SK-N-SH treated with all-trans-retinoic acid at 6 μM for 48 hours (cell line): Measurements from ENCODE around the gene ADCY9.

Source experiments
- ATAC-seq: fragments of 200-7000 bp; cut with Tn5 transposase; 3 replicates; pipeline ENCODE4 v1.9.1; 2020; ENCODE audit warnings: mild to moderate bottlenecking, moderate library complexity
- ARNTL ChIP-seq: fragments of 450-650 bp; formaldehyde crosslinking; IDR thresholded peaks from 2 replicates; pipeline ENCODE4 v1.5.0; 2020; ENCODE audit warnings: low read depth, mild to moderate bottlenecking, moderate library complexity, borderline replicate concordance
- BACH2 ChIP-seq: fragments of 250-450 bp; sonication (Bioruptor Pico); IDR thresholded peaks from 2 replicates; pipeline ENCODE4 v1.9.0; 2021; ENCODE audit warnings: mild to moderate bottlenecking, borderline replicate concordance
- ESRRG ChIP-seq: fragments of 250-450 bp; sonication (Bioruptor Pico); IDR thresholded peaks from 2 replicates; pipeline ENCODE4 v1.6.1; 2021; ENCODE audit warnings: mild to moderate bottlenecking
- GLIS3 ChIP-seq: fragments of 250-450 bp; sonication (Bioruptor Pico); IDR thresholded peaks from 2 replicates; pipeline ENCODE4 v1.5.0; 2020; ENCODE audit warnings: mild to moderate bottlenecking, moderate library complexity
- ISL1 ChIP-seq: fragments of 250-450 bp; sonication (Bioruptor Pico); IDR thresholded peaks from 2 replicates; pipeline ENCODE4 v2.1.2; 2022; ENCODE audit warnings: mild to moderate bottlenecking, moderate library complexity
- OSR1 ChIP-seq: fragments of 250-450 bp; sonication (Bioruptor Pico); IDR thresholded peaks from 2 replicates; pipeline ENCODE4 v1.8.0; 2022; ENCODE audit warnings: moderate library complexity, mild to moderate bottlenecking, inconsistent platforms
- PATZ1 ChIP-seq: fragments of 250-450 bp; sonication (Bioruptor Pico); IDR thresholded peaks from 2 replicates; pipeline ENCODE4 v1.8.0; 2020; ENCODE audit warnings: mild to moderate bottlenecking, moderate library complexity, borderline replicate concordance
- POU6F1 ChIP-seq: fragments of 250-450 bp; sonication (Bioruptor Pico); IDR thresholded peaks from 2 replicates; pipeline ENCODE4 v1.8.0; 2021; ENCODE audit warnings: low read depth, mild to moderate bottlenecking, moderate library complexity, borderline replicate concordance
- PPARA ChIP-seq: fragments of 250-450 bp; sonication (Bioruptor Pico); IDR thresholded peaks from 2 replicates; pipeline ENCODE4 v1.5.0; 2020; ENCODE audit warnings: mild to moderate bottlenecking, borderline replicate concordance
- TCF4 ChIP-seq: fragments of 250-450 bp; sonication (Bioruptor Pico); IDR thresholded peaks from 2 replicates; pipeline ENCODE4 v1.8.0; 2021; ENCODE audit warnings: mild to moderate bottlenecking, moderate library complexity, borderline replicate concordance
- TOX ChIP-seq: fragments of 250-450 bp; sonication (Bioruptor Pico); IDR thresholded peaks from 2 replicates; pipeline ENCODE4 v1.8.0; 2021; ENCODE audit warnings: mild to moderate bottlenecking, moderate library complexity, borderline replicate concordance
- ZC3H10 ChIP-seq: fragments of 250-450 bp; sonication (Bioruptor Pico); IDR thresholded peaks from 2 replicates; pipeline ENCODE4 v1.5.1; 2021; ENCODE audit warnings: mild to moderate bottlenecking, moderate library complexity
- ZFP3 ChIP-seq: fragments of 250-450 bp; sonication (Bioruptor Pico); IDR thresholded peaks from 2 replicates; pipeline ENCODE4 v1.5.0; 2020; ENCODE audit warnings: mild to moderate bottlenecking, moderate library complexity
- ZFP30 ChIP-seq: fragments of 450-650 bp; formaldehyde crosslinking; IDR thresholded peaks from 2 replicates; pipeline ENCODE4 v1.5.0; 2022; ENCODE audit warnings: mild to moderate bottlenecking, moderate library complexity
- ZNF565 ChIP-seq: fragments of 450-650 bp; formaldehyde crosslinking; conservative IDR thresholded peaks from 2 replicates; pipeline ENCODE4 v1.5.0; 2020; ENCODE audit warnings: low read depth, mild to moderate bottlenecking, moderate library complexity
- ZNF70 ChIP-seq: fragments of 450-650 bp; formaldehyde crosslinking; IDR thresholded peaks from 2 replicates; pipeline ENCODE4 v1.5.0; 2020; ENCODE audit warnings: mild to moderate bottlenecking, moderate library complexity
- ZNF8 ChIP-seq: fragments of 450-650 bp; formaldehyde crosslinking; IDR thresholded peaks from 2 replicates; pipeline ENCODE4 v1.5.0; 2020; ENCODE audit warnings: mild to moderate bottlenecking, moderate library complexity
- TF ChIP-seq, protein P1 (sequence below): fragments of 250-450 bp; sonication (Bioruptor Pico); IDR thresholded peaks from 2 replicates; pipeline ENCODE4 v1.5.1; 2020; ENCODE audit warnings: low read depth, mild to moderate bottlenecking, moderate library complexity
- TF ChIP-seq, protein P2 (sequence below): fragments of 250-450 bp; sonication (Bioruptor Pico); IDR thresholded peaks from 2 replicates; pipeline ENCODE4 v1.5.1; 2021; ENCODE audit warnings: mild to moderate bottlenecking, moderate library complexity

Gene ADCY9

GRCh38 chr16:4062212-4062802, 53.9 kb downstream of the ADCY9 start:
- TF ChIP-seq, protein P1, sequence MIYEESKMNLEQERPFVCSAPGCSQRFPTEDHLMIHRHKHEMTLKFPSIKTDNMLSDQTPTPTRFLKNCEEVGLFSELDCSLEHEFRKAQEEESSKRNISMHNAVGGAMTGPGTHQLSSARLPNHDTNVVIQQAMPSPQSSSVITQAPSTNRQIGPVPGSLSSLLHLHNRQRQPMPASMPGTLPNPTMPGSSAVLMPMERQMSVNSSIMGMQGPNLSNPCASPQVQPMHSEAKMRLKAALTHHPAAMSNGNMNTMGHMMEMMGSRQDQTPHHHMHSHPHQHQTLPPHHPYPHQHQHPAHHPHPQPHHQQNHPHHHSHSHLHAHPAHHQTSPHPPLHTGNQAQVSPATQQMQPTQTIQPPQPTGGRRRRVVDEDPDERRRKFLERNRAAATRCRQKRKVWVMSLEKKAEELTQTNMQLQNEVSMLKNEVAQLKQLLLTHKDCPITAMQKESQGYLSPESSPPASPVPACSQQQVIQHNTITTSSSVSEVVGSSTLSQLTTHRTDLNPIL: no peak
- TF ChIP-seq GLIS3 (no peak), ESRRG (CRISPR knock-in tag) (no peak), ZC3H10 (no peak), ZFP30 (CRISPR knock-in tag) (no peak), ZNF70 (CRISPR knock-in tag) (no peak), PATZ1 (CRISPR knock-in tag) (no peak), ISL1 (CRISPR knock-in tag) (no peak), ZNF8 (CRISPR knock-in tag) (no peak), ARNTL (CRISPR knock-in tag) (no peak)
- ATAC-seq: no peak

DNA sequence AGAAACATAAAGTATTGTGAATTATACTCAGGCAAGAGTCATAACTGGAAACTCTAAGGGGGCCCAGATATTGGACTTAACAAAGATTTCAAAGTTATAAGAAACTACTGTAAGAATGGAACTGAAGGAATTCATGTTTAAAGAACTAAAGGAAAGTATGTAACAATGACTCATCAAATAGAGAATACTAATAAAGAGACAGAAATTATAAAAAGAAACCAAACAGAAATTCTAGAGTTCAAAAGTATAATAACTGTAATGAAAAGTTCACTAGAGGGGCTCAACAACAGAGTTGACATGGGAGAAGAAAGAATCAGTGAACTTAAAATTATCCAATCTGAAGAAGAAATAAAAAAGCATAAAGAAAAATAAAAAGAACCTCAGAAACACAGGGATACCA, 55.4 kb downstream of the ADCY9 start:
- ATAC-seq: no peak
- TF ChIP-seq ESRRG (CRISPR knock-in tag) (no peak), POU6F1 (CRISPR knock-in tag) (no peak), TCF4 (CRISPR knock-in tag) (no peak), PPARA (CRISPR knock-in tag) (no peak), PATZ1 (CRISPR knock-in tag) (no peak), ZFP3 (CRISPR knock-in tag) (no peak), ZNF565 (no peak)

GRCh38 chr16:4060009-4060408, 56.2 kb downstream of the ADCY9 start:
- TF ChIP-seq GLIS3 (no peak), ZNF70 (CRISPR knock-in tag) (no peak), PATZ1 (CRISPR knock-in tag) (no peak), ISL1 (CRISPR knock-in tag) (no peak), BACH2 (CRISPR knock-in tag) (no peak)
- no peak for ATAC-seq

- ATAC-seq: no peak
- no peak for TF ChIP-seq OSR1 (CRISPR knock-in tag)
- no peak for TF ChIP-seq ZFP3 (CRISPR knock-in tag)
- no peak for TF ChIP-seq TOX
- no peak for TF ChIP-seq ZNF565
- TF ChIP-seq, protein P2, sequence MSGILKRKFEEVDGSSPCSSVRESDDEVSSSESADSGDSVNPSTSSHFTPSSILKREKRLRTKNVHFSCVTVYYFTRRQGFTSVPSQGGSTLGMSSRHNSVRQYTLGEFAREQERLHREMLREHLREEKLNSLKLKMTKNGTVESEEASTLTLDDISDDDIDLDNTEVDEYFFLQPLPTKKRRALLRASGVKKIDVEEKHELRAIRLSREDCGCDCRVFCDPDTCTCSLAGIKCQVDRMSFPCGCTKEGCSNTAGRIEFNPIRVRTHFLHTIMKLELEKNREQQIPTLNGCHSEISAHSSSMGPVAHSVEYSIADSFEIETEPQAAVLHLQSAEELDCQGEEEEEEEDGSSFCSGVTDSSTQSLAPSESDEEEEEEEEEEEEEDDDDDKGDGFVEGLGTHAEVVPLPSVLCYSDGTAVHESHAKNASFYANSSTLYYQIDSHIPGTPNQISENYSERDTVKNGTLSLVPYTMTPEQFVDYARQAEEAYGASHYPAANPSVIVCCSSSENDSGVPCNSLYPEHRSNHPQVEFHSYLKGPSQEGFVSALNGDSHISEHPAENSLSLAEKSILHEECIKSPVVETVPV (CRISPR knock-in tag): no peak
- TF ChIP-seq, protein P1: no peak
- TF ChIP-seq ISL1 (CRISPR knock-in tag): no peak
- no peak for TF ChIP-seq ARNTL (CRISPR knock-in tag)
- TF ChIP-seq ZNF70 (CRISPR knock-in tag): no peak
- TF ChIP-seq POU6F1 (CRISPR knock-in tag): no peak
- no peak for TF ChIP-seq PATZ1 (CRISPR knock-in tag)
- TF ChIP-seq ZC3H10: no peak
These were observed 57.9 kb downstream of the ADCY9 start for GRCh38 chr16:4058386-4058785.
